Tibial nerve (tissue), 3 donors: ENCODE measurements around the gene COMP.

Experiments
- POLR2A ChIP-seq, 2 donors: fragments of 450-650 bp; IDR thresholded peaks; one replicate each; pipeline ENCODE4 v1.6.1; 2017; ENCODE audit warnings: antibody characterized with exemption in 2 of 2, mild to moderate bottlenecking in 2 of 2, moderate library complexity in 2 of 2
- TF ChIP-seq, protein P1 (sequence below), 5 experiments: fragments of 200-600 bp in 3 of 5; fragments of 450-650 bp in 2 of 5; sonication (generic) in 3 of 5; IDR thresholded peaks; one replicate each; pipeline ENCODE4 v1.5.1; 2016 to 2019; ENCODE audit warnings: antibody characterized with exemption in 5 of 5, mild to moderate bottlenecking in 3 of 5, moderate library complexity in 2 of 5

DNA sequence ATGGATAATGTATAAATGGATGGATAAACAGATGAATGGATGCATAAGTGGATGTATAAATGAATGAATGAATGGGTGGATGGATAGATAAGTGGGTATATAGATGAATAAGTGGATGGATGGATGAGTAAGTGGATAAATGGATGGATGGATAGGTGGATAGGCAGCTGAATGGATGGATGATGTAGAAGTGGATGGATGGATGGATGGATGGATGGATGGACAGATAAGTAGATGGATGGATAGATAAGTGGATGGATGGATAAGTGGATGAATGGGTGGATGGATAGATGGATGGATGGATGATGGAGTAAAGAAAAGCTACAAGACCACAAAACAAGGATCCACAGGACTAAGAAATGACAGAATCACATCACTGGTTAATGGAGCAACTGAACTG, 9.0 kb upstream of the COMP start:
- no peak for TF ChIP-seq POLR2A (IDR thresholded peaks at IDR 0.05)
- TF ChIP-seq, protein P1, sequence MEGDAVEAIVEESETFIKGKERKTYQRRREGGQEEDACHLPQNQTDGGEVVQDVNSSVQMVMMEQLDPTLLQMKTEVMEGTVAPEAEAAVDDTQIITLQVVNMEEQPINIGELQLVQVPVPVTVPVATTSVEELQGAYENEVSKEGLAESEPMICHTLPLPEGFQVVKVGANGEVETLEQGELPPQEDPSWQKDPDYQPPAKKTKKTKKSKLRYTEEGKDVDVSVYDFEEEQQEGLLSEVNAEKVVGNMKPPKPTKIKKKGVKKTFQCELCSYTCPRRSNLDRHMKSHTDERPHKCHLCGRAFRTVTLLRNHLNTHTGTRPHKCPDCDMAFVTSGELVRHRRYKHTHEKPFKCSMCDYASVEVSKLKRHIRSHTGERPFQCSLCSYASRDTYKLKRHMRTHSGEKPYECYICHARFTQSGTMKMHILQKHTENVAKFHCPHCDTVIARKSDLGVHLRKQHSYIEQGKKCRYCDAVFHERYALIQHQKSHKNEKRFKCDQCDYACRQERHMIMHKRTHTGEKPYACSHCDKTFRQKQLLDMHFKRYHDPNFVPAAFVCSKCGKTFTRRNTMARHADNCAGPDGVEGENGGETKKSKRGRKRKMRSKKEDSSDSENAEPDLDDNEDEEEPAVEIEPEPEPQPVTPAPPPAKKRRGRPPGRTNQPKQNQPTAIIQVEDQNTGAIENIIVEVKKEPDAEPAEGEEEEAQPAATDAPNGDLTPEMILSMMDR (IDR thresholded peaks at IDR 0.05), result no peak
